Activated T-cell treated with anti-CD3 and anti-CD28 coated beads, Interleukin-2, amount 50 U/mL, for 4 hours (primary cell): ENCODE data around the gene PHF5A. TPM values are rescaled to one million over a fixed set of nuclear protein-coding genes. Genes with fewer than 3 reads are reported as not detected.

Source experiments
- ATAC-seq, 2 donors: fragments of 200-7000 bp; cut with Tn5 transposase; one replicate each; pipeline ENCODE4 v1.10.0; 2021
- DNase-seq: peaks from one replicate; pipeline ENCODE4 v3.0.0-alpha.2; 2020
- H3K27me3 Mint-ChIP-seq: one replicate; pipeline ENCODE4 v1.8.0; 2021; ENCODE audit warnings: low read depth, mixed read lengths
- H3K36me3 Mint-ChIP-seq: one replicate; pipeline ENCODE4 v1.8.0; 2022; ENCODE audit warnings: mixed read lengths; ENCODE audit not compliant: insufficient read depth
- H3K4me1 Mint-ChIP-seq: one replicate; pipeline ENCODE4 v1.8.0; 2021; ENCODE audit warnings: low read depth, mixed read lengths
- H3K4me3 Mint-ChIP-seq: one replicate; pipeline ENCODE4 v1.8.0; 2021; ENCODE audit warnings: mild to moderate bottlenecking, moderate library complexity, mixed read lengths
- H3K9me3 Mint-ChIP-seq: one replicate; pipeline ENCODE4 v1.8.0; 2021; ENCODE audit warnings: mixed read lengths
- total RNA-seq, 3 donors: library from RNA; stranded (reverse); gene quantifications; one replicate each; pipeline ENCODE4 v1.2.1, GENCODE V29; 2021

The PHF5A gene
- total RNA-seq, 3 donors from 2014 or later = 138 to 164 (median 144) TPM

DNA sequence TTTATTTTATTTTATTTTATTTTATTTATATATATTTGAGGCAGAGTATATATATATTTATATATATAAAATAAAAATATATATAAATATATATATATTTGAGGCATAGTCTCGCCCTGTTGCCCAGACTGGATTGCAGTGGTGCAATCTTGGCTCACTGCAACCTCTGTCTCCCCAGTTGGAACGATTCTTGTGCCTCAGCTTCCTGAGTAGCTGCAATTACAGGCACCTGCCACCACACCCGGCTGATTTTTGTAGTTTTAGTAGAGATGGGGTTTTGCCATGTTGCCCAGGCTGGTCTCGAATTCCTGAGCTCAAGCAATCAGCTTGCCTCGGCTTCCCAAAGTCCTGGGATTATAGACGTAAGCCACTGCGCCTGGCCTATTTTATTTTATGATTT, 31.8 kb upstream of the PHF5A start:
- no peaks in the 10 kb centered on the region for H3K4me1 Mint-ChIP-seq
- no peak for ATAC-seq
- H3K27me3 Mint-ChIP-seq = no peaks in the 10 kb centered on the region
- H3K4me3 Mint-ChIP-seq = no peak overlapping the region
- peaks cover 16% of the 10 kb centered on the region for H3K36me3 Mint-ChIP-seq
- H3K9me3 Mint-ChIP-seq = no peaks in the 10 kb centered on the region
- no peak for DNase-seq

- Mint-ChIP-seq H3K4me1 (no peaks in the 10 kb centered on the region), H3K36me3 (peaks cover 13% of the 10 kb centered on the region), H3K27me3 (no peaks in the 10 kb centered on the region), H3K9me3 (no peaks in the 10 kb centered on the region), H3K4me3 (no peak overlapping the region)
- DNase-seq (no peak), ATAC-seq (no peak)
Observed at GRCh38 chr22:41499624-41500280, 31.3 kb upstream of the PHF5A start.

DNA sequence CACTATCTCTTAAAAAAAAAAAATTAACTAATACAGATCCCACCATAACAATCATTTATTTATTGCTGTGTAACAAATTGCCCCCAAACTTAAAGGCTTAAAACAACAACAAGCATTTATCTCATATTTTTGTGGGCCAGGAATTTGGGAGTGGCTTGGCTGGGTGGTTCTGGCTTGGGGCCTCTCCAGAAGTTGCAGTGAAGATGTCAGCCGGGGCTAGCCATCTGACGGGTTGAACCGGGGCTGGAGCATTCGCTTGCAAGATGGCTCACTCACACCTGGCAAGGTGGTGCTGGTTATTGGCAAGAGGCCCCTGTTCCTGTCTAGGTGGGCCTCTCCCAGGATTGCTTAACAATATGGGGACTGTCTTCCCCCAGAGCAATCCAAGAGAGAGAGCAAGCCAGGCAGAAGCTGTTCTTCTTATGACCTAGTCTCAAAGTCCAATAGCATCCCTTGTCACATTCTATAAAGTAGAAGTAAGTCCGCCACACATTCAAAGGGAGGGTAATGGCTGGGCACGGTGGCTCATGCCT, 29.9 kb upstream of the PHF5A start:
- Mint-ChIP-seq H3K4me1 (no peaks in the 10 kb centered on the region), H3K9me3 (no peaks in the 10 kb centered on the region), H3K27me3 (no peaks in the 10 kb centered on the region), H3K4me3 (no peak overlapping the region), H3K36me3 (peaks cover 10% of the 10 kb centered on the region)
- ATAC-seq (no peak), DNase-seq (no peak)

DNA sequence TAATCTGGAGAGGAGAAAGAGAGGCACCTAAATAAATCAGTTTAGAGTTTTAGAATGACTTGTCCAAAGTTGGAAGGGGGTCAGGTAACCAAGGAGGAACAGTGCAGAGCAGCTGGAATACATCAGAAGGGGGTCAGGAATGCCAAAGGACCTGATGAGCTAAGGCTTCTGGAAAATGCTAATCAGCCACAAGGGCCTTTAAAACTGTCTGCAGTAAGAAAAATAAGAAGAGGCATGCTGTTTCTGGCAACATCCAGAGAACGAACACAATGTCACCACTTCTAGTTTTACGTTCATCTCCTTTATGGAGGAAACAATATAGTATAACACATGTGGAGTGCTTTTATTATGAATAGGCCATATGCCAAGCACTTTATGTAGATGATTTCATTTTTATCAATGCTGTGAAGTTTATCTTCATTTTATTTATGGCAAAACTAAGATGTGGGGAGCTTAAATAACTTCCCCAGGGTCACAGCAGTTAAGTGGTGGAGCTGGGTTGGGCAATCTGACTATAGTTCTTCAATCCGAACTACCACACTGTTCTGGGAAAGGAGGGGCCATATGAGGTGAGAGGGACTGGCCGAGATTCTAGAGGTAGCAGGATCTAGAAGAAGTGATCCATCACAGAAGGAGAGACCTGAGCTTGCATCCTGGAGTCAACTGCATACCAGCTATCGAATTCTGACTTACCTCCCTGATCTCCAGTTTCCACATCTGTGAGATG, 23.0 kb upstream of the PHF5A start:
- Mint-ChIP-seq H3K4me1 (peaks cover 23% of the 10 kb centered on the region), H3K4me3 (no peak overlapping the region), H3K27me3 (no peaks in the 10 kb centered on the region), H3K36me3 (peaks cover 13% of the 10 kb centered on the region), H3K9me3 (no peaks in the 10 kb centered on the region)
- no peak for ATAC-seq
- DNase-seq = no peak

DNA sequence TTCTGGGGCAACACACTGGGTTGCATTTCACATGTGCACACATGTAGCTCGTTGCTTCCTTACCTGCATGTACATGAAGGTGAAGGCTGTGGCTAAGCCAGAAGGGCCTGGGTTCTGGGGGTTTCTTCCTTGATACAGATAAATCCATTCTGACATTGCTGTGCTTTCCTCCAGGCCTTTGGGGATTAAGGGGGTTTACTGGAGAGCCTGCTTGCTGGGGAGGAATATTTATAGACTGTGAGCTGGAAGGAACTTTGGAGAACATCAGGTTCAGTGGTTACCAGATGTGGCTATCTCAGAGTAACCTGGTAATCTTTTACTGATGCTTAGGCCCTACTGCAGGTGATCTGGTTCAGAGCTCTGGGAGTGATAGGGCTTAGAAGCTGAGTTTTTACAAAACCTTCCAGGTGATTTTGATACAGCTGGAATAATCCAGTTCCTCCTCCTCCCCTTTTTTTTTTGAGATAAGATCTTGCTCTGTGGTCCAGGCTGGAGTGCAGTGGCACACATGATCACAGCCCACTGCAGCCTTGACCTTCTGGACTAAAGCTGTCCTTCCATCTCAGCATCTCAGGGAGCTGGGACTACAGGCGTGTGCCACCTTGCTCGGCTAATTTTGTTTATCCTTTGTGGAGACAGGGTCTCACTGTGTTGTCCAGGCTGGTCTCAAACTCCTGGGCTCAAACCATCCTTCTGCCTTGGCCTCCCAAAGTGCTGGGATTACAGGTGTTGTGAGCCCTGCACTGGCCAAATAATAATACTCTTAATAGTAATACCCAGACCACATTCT, 20.3 kb upstream of the PHF5A start:
- Mint-ChIP-seq H3K36me3 (peaks cover 15% of the 10 kb centered on the region), H3K4me1 (peaks cover 35% of the 10 kb centered on the region), H3K27me3 (no peaks in the 10 kb centered on the region), H3K4me3 (no peak overlapping the region), H3K9me3 (no peaks in the 10 kb centered on the region)
- ATAC-seq = no peak
- no peak for DNase-seq

DNA sequence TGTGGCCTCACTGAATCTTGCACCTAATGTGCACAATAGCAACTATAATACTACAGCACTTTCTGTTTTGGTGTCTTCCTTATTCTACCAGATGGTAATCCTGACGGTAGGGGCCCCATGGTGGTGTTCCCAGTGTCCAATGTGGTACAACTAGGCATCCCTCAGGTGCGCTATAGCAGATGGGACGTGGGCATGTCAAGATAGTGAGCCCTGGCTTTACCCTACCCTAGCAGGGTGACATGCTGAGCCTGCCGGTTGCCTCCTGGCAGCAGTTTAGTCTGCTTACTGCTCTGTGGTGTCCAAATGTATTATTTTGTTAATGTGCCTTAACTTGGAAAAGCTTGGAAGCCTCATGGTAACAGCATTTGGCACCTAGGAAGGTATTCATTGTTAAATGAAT, 19.6 kb upstream of the PHF5A start:
- H3K27me3 Mint-ChIP-seq = no peaks in the 10 kb centered on the region

GRCh38 chr22:41487037-41487935, 18.8 kb upstream of the PHF5A start:
- ATAC-seq (no peak), DNase-seq (no peak)
- H3K36me3 Mint-ChIP-seq = peaks cover 15% of the 10 kb centered on the region
- H3K4me3 Mint-ChIP-seq = no peak overlapping the region
- H3K4me1 Mint-ChIP-seq = peaks cover 45% of the 10 kb centered on the region
- H3K9me3 Mint-ChIP-seq = no peaks in the 10 kb centered on the region
- no peaks in the 10 kb centered on the region for H3K27me3 Mint-ChIP-seq

More for the DNA sequence above, 19.6 kb upstream of the PHF5A start:
- Mint-ChIP-seq H3K36me3 (peaks cover 15% of the 10 kb centered on the region), H3K9me3 (no peaks in the 10 kb centered on the region), H3K4me3 (no peak overlapping the region), H3K4me1 (peaks cover 37% of the 10 kb centered on the region)
- DNase-seq (no peak), ATAC-seq (no peak)

DNA sequence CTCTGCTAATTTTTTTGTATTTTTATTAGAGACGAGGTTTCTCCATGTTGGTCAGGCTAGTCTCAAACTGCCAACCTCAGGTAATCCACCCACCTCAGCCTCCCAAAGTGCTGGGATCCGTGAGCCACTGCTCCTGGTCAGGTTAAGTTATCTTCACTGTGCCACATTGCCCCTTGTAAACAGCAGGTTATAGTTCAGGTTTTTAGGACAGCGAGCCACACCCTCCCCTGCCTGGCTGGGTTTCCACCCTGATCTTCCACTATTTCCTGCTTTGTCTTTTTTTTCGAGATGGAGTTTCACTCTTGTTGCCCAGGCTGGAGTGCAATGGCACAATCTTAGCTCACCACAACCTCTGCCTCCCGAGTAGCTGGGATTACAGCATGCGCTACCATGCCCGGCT, 16.5 kb upstream of the PHF5A start:
- Mint-ChIP-seq H3K4me3 (no peak overlapping the region), H3K36me3 (peaks cover 15% of the 10 kb centered on the region), H3K27me3 (no peaks in the 10 kb centered on the region), H3K4me1 (peaks cover 52% of the 10 kb centered on the region), H3K9me3 (no peaks in the 10 kb centered on the region)
- DNase-seq = no peak
- no peak for ATAC-seq

DNA sequence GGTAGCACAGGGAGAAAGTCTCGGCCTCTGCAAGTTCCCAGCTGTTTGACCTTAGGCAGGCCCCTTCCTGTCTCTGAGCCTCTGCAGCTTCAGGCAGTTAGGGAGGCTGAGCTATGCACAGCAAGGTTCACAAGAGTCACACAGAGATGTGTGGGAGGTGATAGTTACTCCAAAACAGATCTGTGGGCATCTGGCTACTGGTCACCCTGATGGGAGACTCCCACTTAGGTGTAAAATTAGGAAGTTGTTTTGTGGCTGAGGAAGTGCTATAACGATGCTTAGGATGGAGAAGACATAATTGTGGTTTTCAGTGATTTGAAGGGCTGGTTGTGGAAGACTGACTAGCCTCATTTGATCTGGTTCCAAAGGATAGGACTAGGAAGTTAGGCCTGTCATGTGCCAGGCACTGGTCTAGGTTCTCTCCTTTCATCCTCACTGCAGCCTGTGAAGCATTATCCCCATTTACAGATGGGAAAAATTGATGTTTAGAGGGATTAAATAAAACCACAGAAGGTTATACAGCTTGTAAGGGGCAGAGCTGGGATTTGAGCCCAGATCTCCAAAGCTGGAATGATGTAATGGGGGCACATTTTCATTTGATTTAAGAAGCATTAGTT, 13.9 kb upstream of the PHF5A start:
- Mint-ChIP-seq H3K36me3 (peaks cover 6% of the 10 kb centered on the region), H3K4me1 (peaks cover 54% of the 10 kb centered on the region), H3K4me3 (no peak overlapping the region), H3K27me3 (no peaks in the 10 kb centered on the region), H3K9me3 (no peaks in the 10 kb centered on the region)
- DNase-seq (no peak), ATAC-seq (no peak)

- H3K4me3 Mint-ChIP-seq = no peak overlapping the region
- H3K9me3 Mint-ChIP-seq = no peaks in the 10 kb centered on the region
- H3K27me3 Mint-ChIP-seq = no peaks in the 10 kb centered on the region
- peaks cover 49% of the 10 kb centered on the region for H3K4me1 Mint-ChIP-seq
- peaks cover 3% of the 10 kb centered on the region for H3K36me3 Mint-ChIP-seq
- no peak for DNase-seq
- ATAC-seq = no peak
Observed at GRCh38 chr22:41481925-41482318, 13.4 kb upstream of the PHF5A start.

GRCh38 chr22:41481131-41481830, 12.8 kb upstream of the PHF5A start:
- Mint-ChIP-seq H3K27me3 (no peaks in the 10 kb centered on the region), H3K4me3 (no peak overlapping the region), H3K4me1 (peaks cover 46% of the 10 kb centered on the region), H3K36me3 (peaks cover 3% of the 10 kb centered on the region), H3K9me3 (no peaks in the 10 kb centered on the region)
- DNase-seq (no peak), ATAC-seq (no peak)

GRCh38 chr22:41480397-41480735, 11.9 kb upstream of the PHF5A start:
- ATAC-seq = no peak
- Mint-ChIP-seq H3K4me1 (peaks cover 41% of the 10 kb centered on the region), H3K4me3 (no peak overlapping the region), H3K9me3 (no peaks in the 10 kb centered on the region), H3K27me3 (no peaks in the 10 kb centered on the region), H3K36me3 (no peaks in the 10 kb centered on the region)
- DNase-seq = no peak
